ENCODE data around the gene SGMS2. TPM values are rescaled to one million over a fixed set of nuclear protein-coding genes. Genes with fewer than 3 reads are reported as not detected.

The SGMS2 gene
- 10 to 100 TPM in 2 of 4 donors, 1 to 10 TPM in 2; 8.1 to 24.9 (median 16.6) TPM for polyA plus RNA-seq
- long read RNA-seq, donor 1, partial matches to known transcripts: 14 of 17 reads
- long read RNA-seq, donor 1, other reads (novel, unspliced or antisense): 0 of 17 reads
- long read RNA-seq, donor 2, partial matches to known transcripts: 0 of 2 reads
- long read RNA-seq, donor 2, other reads (novel, unspliced or antisense): 0 of 2 reads
- long read RNA-seq, donor 3, full-length matches to known transcripts: 3 of 3 reads
- long read RNA-seq, donor 3, partial matches to known transcripts: 0 of 3 reads
- long read RNA-seq, donor 3, other reads (novel, unspliced or antisense): 0 of 3 reads
- long read RNA-seq, donor 4: 0 reads
- long read RNA-seq, donor 5, partial matches to known transcripts: 0 of 4 reads
- long read RNA-seq, donor 5, other reads (novel, unspliced or antisense): 0 of 4 reads
- long read RNA-seq, donor 6, partial matches to known transcripts: 5 of 8 reads
- long read RNA-seq, donor 6, other reads (novel, unspliced or antisense): 0 of 8 reads
- long read RNA-seq, donor 7: 0 reads
- long read RNA-seq, donor 8: 0 reads
- long read RNA-seq, donor 9, partial matches to known transcripts: 0 of 1 reads
- long read RNA-seq, donor 9, other reads (novel, unspliced or antisense): 0 of 1 reads
- long read RNA-seq, donor 10: 0 reads

- H3K9me3 ChIP-seq (ENCODE audit: control insufficient read depth in 2 of 2, insufficient read depth in 1 of 2, low read depth in 1 of 2, low read length in 1 of 2): no peaks in the 10 kb centered on the region
- H3K27me3 ChIP-seq (ENCODE audit: control insufficient read depth in 3 of 3, insufficient read depth in 3 of 3, low read length in 3 of 3): no peaks in the 10 kb centered on the region
- peak within 1 kb of the TSS; percentile 92 to 97 (median 95) for H3K27ac ChIP-seq (ENCODE audit: low read depth in 1 of 3, low read length in 2 of 3)
- peak; percentile 92 to 93 for DNase-seq
- peaks cover 0 to 15% (median 2%) of the 10 kb centered on the region in 3 donors for H3K4me1 ChIP-seq (ENCODE audit: control insufficient read depth in 3 of 3, insufficient read depth in 2 of 3, low read depth in 1 of 3, low read length in 2 of 3)
- FAIRE-seq: no peak
- no peaks in the 10 kb centered on the region for H3K36me3 ChIP-seq (ENCODE audit: control insufficient read depth in 3 of 3, insufficient read depth in 2 of 3, low read depth in 1 of 3, low read length in 3 of 3)
- peak within 1 kb of the TSS; percentile 71 to 86 (median 75) for H3K4me3 ChIP-seq (ENCODE audit: low read depth in 1 of 3, low read length in 3 of 3)
- 1 to 2% (median 1%) methylated on average over 40 to 65 of the region's 65 CpGs for whole genome bisulfite sequencing, 3 donors
Observed at GRCh38 chr4:107824350-107825071, at the start of gene SGMS2. TSS of gene SGMS2 (plus strand) at chr4:107824932. CDS start at chr4:107895554, 70,622 bp downstream.

GRCh38 chr4:107777890-107778289 is 46.8 kb upstream of the SGMS2 start:
- no peak overlapping the region for H3K27ac ChIP-seq (ENCODE audit: low read depth in 1 of 3, low read length in 2 of 3)
- no peak for FAIRE-seq

DNA sequence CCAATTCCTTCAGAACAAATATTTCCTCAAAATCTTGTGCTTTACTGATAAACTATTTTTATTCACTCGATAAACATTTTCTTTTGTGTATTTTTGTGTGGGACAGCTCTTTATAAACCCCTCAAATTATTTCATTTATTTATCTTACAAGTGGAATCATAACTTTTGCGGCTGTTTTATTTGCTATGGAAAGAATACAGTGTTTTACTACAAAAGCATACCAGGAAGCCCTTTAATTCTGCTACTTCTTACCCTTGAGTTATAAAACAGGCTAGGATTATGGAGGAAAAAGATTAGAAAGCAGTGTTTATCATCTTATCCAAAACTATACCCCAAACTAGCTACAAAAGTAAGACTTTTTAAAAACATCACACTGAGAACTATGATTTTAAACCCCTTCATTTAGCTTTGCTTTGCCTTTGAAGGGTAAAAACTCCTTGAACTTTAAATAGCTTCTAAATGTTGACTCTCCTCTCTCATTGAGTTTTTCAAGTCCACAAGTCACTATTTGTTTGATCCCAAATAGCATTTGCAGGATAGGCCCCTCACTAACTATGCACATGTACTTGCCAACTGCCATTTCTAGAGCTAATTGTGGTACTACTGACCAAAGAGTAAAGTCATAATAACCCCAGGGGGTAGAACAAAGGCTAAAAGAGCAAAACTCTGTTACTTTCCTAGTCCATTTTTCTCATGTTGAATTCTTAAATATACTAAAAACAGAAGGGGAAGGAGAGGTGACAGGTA is 45.8 kb upstream of the SGMS2 start:
- no peak overlapping the region for H3K4me3 ChIP-seq (ENCODE audit: low read depth in 1 of 3, low read length in 3 of 3)
- H3K27ac ChIP-seq (ENCODE audit: low read depth in 1 of 3, low read length in 2 of 3): no peak overlapping the region
- DNase-seq: no peak
- WGBS, 3 donors: 62 to 83% (median 72%) methylated on average over 2 of the region's 2 CpGs
- no peaks in the 10 kb centered on the region for H3K4me1 ChIP-seq (ENCODE audit: control insufficient read depth in 3 of 3, insufficient read depth in 2 of 3, low read depth in 1 of 3, low read length in 2 of 3)
- no peaks in the 10 kb centered on the region for H3K27me3 ChIP-seq (ENCODE audit: control insufficient read depth in 3 of 3, insufficient read depth in 3 of 3, low read length in 3 of 3)
- H3K9me3 ChIP-seq (ENCODE audit: control insufficient read depth in 2 of 2, insufficient read depth in 1 of 2, low read depth in 1 of 2, low read length in 1 of 2): peaks cover 0 to 7% of the 10 kb centered on the region in 2 donors
- H3K36me3 ChIP-seq (ENCODE audit: control insufficient read depth in 3 of 3, insufficient read depth in 2 of 3, low read depth in 1 of 3, low read length in 3 of 3): no peaks in the 10 kb centered on the region
- FAIRE-seq: no peak

More at GRCh38 chr4:107777890-107778289, 46.8 kb upstream of the SGMS2 start:
- no peaks in the 10 kb centered on the region for H3K36me3 ChIP-seq (ENCODE audit: control insufficient read depth in 3 of 3, insufficient read depth in 2 of 3, low read depth in 1 of 3, low read length in 3 of 3)
- H3K9me3 ChIP-seq (ENCODE audit: control insufficient read depth in 2 of 2, insufficient read depth in 1 of 2, low read depth in 1 of 2, low read length in 1 of 2): peaks cover 0 to 7% of the 10 kb centered on the region in 2 donors
- no peaks in the 10 kb centered on the region for H3K4me1 ChIP-seq (ENCODE audit: control insufficient read depth in 3 of 3, insufficient read depth in 2 of 3, low read depth in 1 of 3, low read length in 2 of 3)
- no peak overlapping the region for H3K4me3 ChIP-seq (ENCODE audit: low read depth in 1 of 3, low read length in 3 of 3)
- DNase-seq: no peak
- H3K27me3 ChIP-seq (ENCODE audit: control insufficient read depth in 3 of 3, insufficient read depth in 3 of 3, low read length in 3 of 3): no peaks in the 10 kb centered on the region

GRCh38 chr4:107780665-107781064 is 44.1 kb upstream of the SGMS2 start:
- Histone ChIP-seq H3K27ac (ENCODE audit: low read depth in 1 of 3, low read length in 2 of 3) (no peak overlapping the region), H3K9me3 (ENCODE audit: control insufficient read depth in 2 of 2, insufficient read depth in 1 of 2, low read depth in 1 of 2, low read length in 1 of 2) (peaks cover 0 to 10% of the 10 kb centered on the region in 2 donors), H3K4me3 (ENCODE audit: low read depth in 1 of 3, low read length in 3 of 3) (no peak overlapping the region), H3K27me3 (ENCODE audit: control insufficient read depth in 3 of 3, insufficient read depth in 3 of 3, low read length in 3 of 3) (no peaks in the 10 kb centered on the region), H3K4me1 (ENCODE audit: control insufficient read depth in 3 of 3, insufficient read depth in 2 of 3, low read depth in 1 of 3, low read length in 2 of 3) (no peaks in the 10 kb centered on the region), H3K36me3 (ENCODE audit: control insufficient read depth in 3 of 3, insufficient read depth in 2 of 3, low read depth in 1 of 3, low read length in 3 of 3) (no peaks in the 10 kb centered on the region)
- DNase-seq: peak in 1 of 2 donors; percentile 20
- 96 to 100% (median 99%) methylated on average over 2 of the region's 2 CpGs for whole genome bisulfite sequencing, 3 donors
- FAIRE-seq: no peak

GRCh38 chr4:107791902-107792301 is 32.8 kb upstream of the SGMS2 start:
- no peaks in the 10 kb centered on the region for H3K36me3 ChIP-seq (ENCODE audit: control insufficient read depth in 3 of 3, insufficient read depth in 2 of 3, low read depth in 1 of 3, low read length in 3 of 3)
- no peaks in the 10 kb centered on the region for H3K27me3 ChIP-seq (ENCODE audit: control insufficient read depth in 3 of 3, insufficient read depth in 3 of 3, low read length in 3 of 3)
- DNase-seq (peak in 1 of 2 donors; percentile 37), FAIRE-seq (no peak)
- H3K9me3 ChIP-seq (ENCODE audit: control insufficient read depth in 2 of 2, insufficient read depth in 1 of 2, low read depth in 1 of 2, low read length in 1 of 2): peaks cover 0 to 18% of the 10 kb centered on the region in 2 donors
- H3K4me3 ChIP-seq (ENCODE audit: low read depth in 1 of 3, low read length in 3 of 3): no peak overlapping the region
- no peak overlapping the region for H3K27ac ChIP-seq (ENCODE audit: low read depth in 1 of 3, low read length in 2 of 3)
- WGBS, 3 donors: 57 to 64% (median 58%) methylated on average over 3 of the region's 3 CpGs
- peaks cover 0 to 7% (median 0%) of the 10 kb centered on the region in 3 donors for H3K4me1 ChIP-seq (ENCODE audit: control insufficient read depth in 3 of 3, insufficient read depth in 2 of 3, low read depth in 1 of 3, low read length in 2 of 3)

DNA sequence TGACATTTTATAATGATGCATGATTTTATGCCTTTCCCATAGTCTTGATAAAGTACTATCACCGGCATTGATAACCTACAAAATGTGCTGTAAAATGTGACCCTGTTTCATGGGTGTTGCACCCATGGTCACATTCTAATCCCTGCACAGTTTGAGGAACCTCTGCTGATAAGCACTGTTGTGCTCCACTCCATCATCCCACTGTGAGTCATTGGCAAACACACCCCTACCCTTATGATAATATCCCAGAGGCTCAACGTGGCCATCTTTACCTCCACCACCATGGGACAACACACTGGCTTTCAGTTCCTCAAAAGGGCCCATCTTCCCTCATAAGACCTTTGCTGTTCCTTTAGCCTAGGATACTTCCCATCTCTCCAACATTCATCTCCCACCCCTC is 32.0 kb upstream of the SGMS2 start:
- DNase-seq: peak in 1 of 2 donors; percentile 76

DNA sequence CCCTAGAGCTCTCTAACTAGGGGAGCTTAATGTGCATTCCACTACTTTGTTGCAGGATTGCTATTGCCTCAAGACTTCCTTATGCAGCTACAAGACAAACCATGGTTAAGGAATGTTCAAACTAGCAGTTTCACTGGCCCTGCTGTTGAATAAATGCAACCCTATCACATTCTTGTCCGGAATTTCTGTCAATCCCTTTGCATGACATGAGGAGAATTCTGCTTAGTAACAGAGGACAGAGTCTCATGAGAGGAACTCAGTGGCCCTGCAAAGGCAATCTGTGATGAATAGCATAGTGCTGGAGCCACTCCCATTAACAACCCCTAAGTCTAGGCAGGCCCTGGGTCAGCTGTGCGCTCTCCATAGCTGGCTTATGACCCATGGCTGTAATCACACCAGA is 30.7 kb upstream of the SGMS2 start:
- FAIRE-seq (no peak), DNase-seq (peak; percentile 69 to 91)
- WGBS, 3 donors: 20 to 68% (median 41%) methylated on average over 2 of the region's 2 CpGs

More for the DNA sequence above, 32.0 kb upstream of the SGMS2 start:
- WGBS, 3 donors: 13 to 51% (median 38%) methylated on average over 2 of the region's 2 CpGs
- Histone ChIP-seq H3K36me3 (ENCODE audit: control insufficient read depth in 3 of 3, insufficient read depth in 2 of 3, low read depth in 1 of 3, low read length in 3 of 3) (no peaks in the 10 kb centered on the region), H3K27me3 (ENCODE audit: control insufficient read depth in 3 of 3, insufficient read depth in 3 of 3, low read length in 3 of 3) (no peaks in the 10 kb centered on the region), H3K4me1 (ENCODE audit: control insufficient read depth in 3 of 3, insufficient read depth in 2 of 3, low read depth in 1 of 3, low read length in 2 of 3) (peaks cover 0 to 7% (median 0%) of the 10 kb centered on the region in 3 donors), H3K4me3 (ENCODE audit: low read depth in 1 of 3, low read length in 3 of 3) (no peak overlapping the region), H3K27ac (ENCODE audit: low read depth in 1 of 3, low read length in 2 of 3) (no peak overlapping the region), H3K9me3 (ENCODE audit: control insufficient read depth in 2 of 2, insufficient read depth in 1 of 2, low read depth in 1 of 2, low read length in 1 of 2) (peaks cover 0 to 15% of the 10 kb centered on the region in 2 donors)
- no peak for FAIRE-seq

More for the DNA sequence above, 30.7 kb upstream of the SGMS2 start:
- Histone ChIP-seq H3K4me3 (ENCODE audit: low read depth in 1 of 3, low read length in 3 of 3) (no peak overlapping the region), H3K27me3 (ENCODE audit: control insufficient read depth in 3 of 3, insufficient read depth in 3 of 3, low read length in 3 of 3) (no peaks in the 10 kb centered on the region), H3K36me3 (ENCODE audit: control insufficient read depth in 3 of 3, insufficient read depth in 2 of 3, low read depth in 1 of 3, low read length in 3 of 3) (no peaks in the 10 kb centered on the region), H3K27ac (ENCODE audit: low read depth in 1 of 3, low read length in 2 of 3) (peak overlapping the region in 2 of 3 donors; percentile 3 to 65), H3K9me3 (ENCODE audit: control insufficient read depth in 2 of 2, insufficient read depth in 1 of 2, low read depth in 1 of 2, low read length in 1 of 2) (peaks cover 0 to 2% of the 10 kb centered on the region in 2 donors), H3K4me1 (ENCODE audit: control insufficient read depth in 3 of 3, insufficient read depth in 2 of 3, low read depth in 1 of 3, low read length in 2 of 3) (peaks cover 0 to 7% (median 0%) of the 10 kb centered on the region in 3 donors)

All from small intestine (tissue), 16 donors.